ENCODE data around the gene NIPBL.

- no peak for TF ChIP-seq REST (IDR thresholded peaks at IDR 0.05; ENCODE audit: low read depth)
- TF ChIP-seq EP300 (IDR thresholded peaks at IDR 0.05; ENCODE audit: borderline replicate concordance), result no peak
- TF ChIP-seq CREB1 (IDR thresholded peaks at IDR 0.05; ENCODE audit: low read depth), result no peak
- no peak for TF ChIP-seq USF1 (IDR thresholded peaks at IDR 0.05)
- TF ChIP-seq YY1 (IDR thresholded peaks at IDR 0.05; ENCODE audit: low read depth), result no peak
- no peak for TF ChIP-seq TAF1 (IDR thresholded peaks at IDR 0.05; ENCODE audit: low read depth)
- TF ChIP-seq TEAD4 (IDR thresholded peaks at IDR 0.05), result no peak
- TF ChIP-seq CEBPB (IDR thresholded peaks at IDR 0.05), result no peak
- TF ChIP-seq, protein P1, sequence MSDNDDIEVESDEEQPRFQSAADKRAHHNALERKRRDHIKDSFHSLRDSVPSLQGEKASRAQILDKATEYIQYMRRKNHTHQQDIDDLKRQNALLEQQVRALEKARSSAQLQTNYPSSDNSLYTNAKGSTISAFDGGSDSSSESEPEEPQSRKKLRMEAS (IDR thresholded peaks at IDR 0.05), result no peak
- TF ChIP-seq EGR1 (IDR thresholded peaks at IDR 0.05), result no peak
- TF ChIP-seq RAD21 (IDR thresholded peaks at IDR 0.05; ENCODE audit: low read depth), result no peak
- TF ChIP-seq TCF12 (IDR thresholded peaks at IDR 0.05; ENCODE audit: low read depth), result no peak
- no peak for TF ChIP-seq NFIC (IDR thresholded peaks at IDR 0.05)
Measured at GRCh38 chr5:37071901-37072581, 195.5 kb downstream of the NIPBL start.
